Panc1 (cell line): Measurements from ENCODE around the gene TBXAS1. TPM values are rescaled to one million over a fixed set of nuclear protein-coding genes. Genes with fewer than 3 reads are reported as not detected.

Source experiments
- ATAC-seq: fragments of 200-7000 bp; cut with Tn5 transposase; 2 replicates; pipeline ENCODE4 v1.9.1; 2020; ENCODE audit warnings: mild to moderate bottlenecking, moderate library complexity
- BruUV-seq: library from RNA; stranded (reverse); fragments of 400-500 nt; replicated peaks from 2 replicates; lab custom pipeline; 2021; lab: Mats Ljungman, UMichigan
- CTCF ChIA-PET: fragments of 300-600 bp; sonication (Branson Sonifier 250); formaldehyde crosslinking; loops from one replicate; lab custom pipeline; 2022; ENCODE audit warnings: antibody characterized with exemption; lab: Charles Lee
- POLR2A ChIA-PET: fragments of 300-600 bp; sonication (Branson Sonifier 250); formaldehyde crosslinking; loops from one replicate; lab custom pipeline; 2022; ENCODE audit warnings: antibody characterized with exemption; lab: Charles Lee
- DNase-seq: peaks from one replicate; pipeline ENCODE4 v3.0.0-alpha.2; 2010; ENCODE audit warnings: low read depth, low spot score
- H3K27ac ChIP-seq: 2 replicates; pipeline ENCODE4 v1.5.1; 2011; ENCODE audit warnings: mild to moderate bottlenecking, low read length, inconsistent platforms
- H3K27me3 ChIP-seq: fragments of 200-500 bp; sonication (Bioruptor generic); 2 replicates; pipeline ENCODE4 v1.6.0; 2014; ENCODE audit warnings: low read length, inconsistent platforms; ENCODE audit not compliant: control insufficient read depth, insufficient read depth
- H3K36me3 ChIP-seq: fragments of 200-500 bp; sonication (Bioruptor generic); 2 replicates; pipeline ENCODE4 v1.5.1; 2014; ENCODE audit warnings: inconsistent platforms, mild to moderate bottlenecking, low read length, moderate library complexity; ENCODE audit not compliant: control insufficient read depth, insufficient read depth
- H3K4me1 ChIP-seq: 2 replicates; pipeline ENCODE4 v1.5.1; 2011; ENCODE audit warnings: inconsistent platforms, mild to moderate bottlenecking, low read length, moderate library complexity; ENCODE audit not compliant: control insufficient read depth, insufficient read depth
- H3K4me3 ChIP-seq, 2 experiments: 2 replicates each; pipeline ENCODE4 v1.5.1; 2011 to 2012; ENCODE audit warnings: low read depth in 2 of 2, low read length in 2 of 2, mild to moderate bottlenecking in 2 of 2, inconsistent platforms in 1 of 2, moderate library complexity in 1 of 2
- H3K9me3 ChIP-seq: fragments of 200-500 bp; sonication (Bioruptor generic); 2 replicates; pipeline ENCODE4 v1.5.1; 2014; ENCODE audit warnings: low read depth, mild to moderate bottlenecking, inconsistent platforms, low read length, moderate library complexity; ENCODE audit not compliant: control insufficient read depth, insufficient read depth
- POLR2AphosphoS5 ChIP-seq: IDR thresholded peaks from 2 replicates; pipeline ENCODE4 v1.6.1; 2012; ENCODE audit warnings: mild to moderate bottlenecking, low read depth, low read length, moderate library complexity
- SIN3A ChIP-seq: IDR thresholded peaks from 2 replicates; pipeline ENCODE4 v1.6.1; 2012; ENCODE audit warnings: low read depth, mild to moderate bottlenecking, low read length, moderate library complexity, borderline replicate concordance; ENCODE audit not compliant: insufficient read depth
- TCF7L2 ChIP-seq: IDR thresholded peaks from 2 replicates; pipeline ENCODE4 v1.6.1; 2011; ENCODE audit warnings: mild to moderate bottlenecking, low read depth, low read length, inconsistent platforms
- in situ Hi-C: cut with HindIII; loops from 2 replicates; pipeline ENCODE4 v1.10.0; 2016; ENCODE audit warnings: low sequenced_read_pairs, low pct_unique_long_range_greater_than_20kb
- intact Hi-C: fragments of 100-400 bp; cut with micrococcal nuclease; formaldehyde crosslinking; loops from one replicate; pipeline ENCODE4 v1.10.0; 2022; ENCODE audit not compliant: unreplicated experiment
- total RNA-seq: library from RNA; stranded (reverse); gene quantifications from one replicate; pipeline ENCODE4 v1.2.1, GENCODE V29; 2021; ENCODE audit not compliant: unreplicated experiment
- TF ChIP-seq, protein P1 (sequence below), 2 experiments: IDR thresholded peaks; 2 replicates each; pipeline ENCODE4 v1.6.1; 2011 to 2012; ENCODE audit warnings: low read depth in 2 of 2, control low read depth in 1 of 2, low read length in 1 of 2, mild to moderate bottlenecking in 1 of 2, moderate library complexity in 1 of 2; ENCODE audit not compliant: insufficient read depth in 1 of 2
- TF ChIP-seq, protein P2 (sequence below): fragments of 450-650 bp; IDR thresholded peaks from 2 replicates; pipeline ENCODE4 v1.5.1; 2017; ENCODE audit warnings: mild to moderate bottlenecking

The TBXAS1 gene
- total RNA-seq, 1 experiment from 2014 or later = 4.4 TPM

DNA sequence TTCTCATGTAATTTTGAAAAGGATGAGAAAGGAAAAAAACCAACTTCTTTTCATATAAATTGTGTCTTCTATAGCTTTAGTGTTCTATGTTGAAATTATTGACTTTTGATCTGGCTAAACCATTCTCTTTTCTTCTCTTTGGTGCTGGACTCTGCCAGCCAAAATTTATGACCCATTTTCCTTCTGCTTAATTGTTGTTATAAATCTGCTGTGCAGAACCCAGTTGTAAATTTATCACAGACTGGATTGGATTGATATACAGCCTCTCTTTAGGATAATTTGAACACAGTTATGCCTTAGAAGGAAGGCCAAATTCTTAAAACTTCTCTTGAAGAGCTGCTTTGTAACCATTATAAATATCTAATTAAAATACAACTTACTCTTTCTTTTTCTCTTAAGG is 139.9 kb downstream of the TBXAS1 start:
- H3K9me3 ChIP-seq = no peaks in the 10 kb centered on the region
- POLR2A ChIA-PET = no interaction called here
- no peak overlapping the region for H3K27ac ChIP-seq
- H3K36me3 ChIP-seq = no peaks in the 10 kb centered on the region
- no TSS peak for BruUV-seq
- H3K4me1 ChIP-seq = no peaks in the 10 kb centered on the region
- intact Hi-C loops = no loop called here
- H3K4me3 ChIP-seq = no peak overlapping the region
- in situ Hi-C loops = no loop called here
- TF ChIP-seq, protein P1, sequence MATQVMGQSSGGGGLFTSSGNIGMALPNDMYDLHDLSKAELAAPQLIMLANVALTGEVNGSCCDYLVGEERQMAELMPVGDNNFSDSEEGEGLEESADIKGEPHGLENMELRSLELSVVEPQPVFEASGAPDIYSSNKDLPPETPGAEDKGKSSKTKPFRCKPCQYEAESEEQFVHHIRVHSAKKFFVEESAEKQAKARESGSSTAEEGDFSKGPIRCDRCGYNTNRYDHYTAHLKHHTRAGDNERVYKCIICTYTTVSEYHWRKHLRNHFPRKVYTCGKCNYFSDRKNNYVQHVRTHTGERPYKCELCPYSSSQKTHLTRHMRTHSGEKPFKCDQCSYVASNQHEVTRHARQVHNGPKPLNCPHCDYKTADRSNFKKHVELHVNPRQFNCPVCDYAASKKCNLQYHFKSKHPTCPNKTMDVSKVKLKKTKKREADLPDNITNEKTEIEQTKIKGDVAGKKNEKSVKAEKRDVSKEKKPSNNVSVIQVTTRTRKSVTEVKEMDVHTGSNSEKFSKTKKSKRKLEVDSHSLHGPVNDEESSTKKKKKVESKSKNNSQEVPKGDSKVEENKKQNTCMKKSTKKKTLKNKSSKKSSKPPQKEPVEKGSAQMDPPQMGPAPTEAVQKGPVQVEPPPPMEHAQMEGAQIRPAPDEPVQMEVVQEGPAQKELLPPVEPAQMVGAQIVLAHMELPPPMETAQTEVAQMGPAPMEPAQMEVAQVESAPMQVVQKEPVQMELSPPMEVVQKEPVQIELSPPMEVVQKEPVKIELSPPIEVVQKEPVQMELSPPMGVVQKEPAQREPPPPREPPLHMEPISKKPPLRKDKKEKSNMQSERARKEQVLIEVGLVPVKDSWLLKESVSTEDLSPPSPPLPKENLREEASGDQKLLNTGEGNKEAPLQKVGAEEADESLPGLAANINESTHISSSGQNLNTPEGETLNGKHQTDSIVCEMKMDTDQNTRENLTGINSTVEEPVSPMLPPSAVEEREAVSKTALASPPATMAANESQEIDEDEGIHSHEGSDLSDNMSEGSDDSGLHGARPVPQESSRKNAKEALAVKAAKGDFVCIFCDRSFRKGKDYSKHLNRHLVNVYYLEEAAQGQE (IDR thresholded peaks at IDR 0.05; ENCODE audit: insufficient read depth in 1 of 2, low read depth in 2 of 2, low read length in 1 of 2) = no peak
- TF ChIP-seq SIN3A (no peak), TCF7L2 (no peak), POLR2AphosphoS5 (no peak)
- TF ChIP-seq, protein P2, sequence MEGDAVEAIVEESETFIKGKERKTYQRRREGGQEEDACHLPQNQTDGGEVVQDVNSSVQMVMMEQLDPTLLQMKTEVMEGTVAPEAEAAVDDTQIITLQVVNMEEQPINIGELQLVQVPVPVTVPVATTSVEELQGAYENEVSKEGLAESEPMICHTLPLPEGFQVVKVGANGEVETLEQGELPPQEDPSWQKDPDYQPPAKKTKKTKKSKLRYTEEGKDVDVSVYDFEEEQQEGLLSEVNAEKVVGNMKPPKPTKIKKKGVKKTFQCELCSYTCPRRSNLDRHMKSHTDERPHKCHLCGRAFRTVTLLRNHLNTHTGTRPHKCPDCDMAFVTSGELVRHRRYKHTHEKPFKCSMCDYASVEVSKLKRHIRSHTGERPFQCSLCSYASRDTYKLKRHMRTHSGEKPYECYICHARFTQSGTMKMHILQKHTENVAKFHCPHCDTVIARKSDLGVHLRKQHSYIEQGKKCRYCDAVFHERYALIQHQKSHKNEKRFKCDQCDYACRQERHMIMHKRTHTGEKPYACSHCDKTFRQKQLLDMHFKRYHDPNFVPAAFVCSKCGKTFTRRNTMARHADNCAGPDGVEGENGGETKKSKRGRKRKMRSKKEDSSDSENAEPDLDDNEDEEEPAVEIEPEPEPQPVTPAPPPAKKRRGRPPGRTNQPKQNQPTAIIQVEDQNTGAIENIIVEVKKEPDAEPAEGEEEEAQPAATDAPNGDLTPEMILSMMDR = no peak
- no peak for ATAC-seq
- no peaks in the 10 kb centered on the region for H3K27me3 ChIP-seq
- CTCF ChIA-PET = interaction anchor here (0.5 kb wide), 1 partner anchor 367 kb away, joined by 6 read pairs; no protein-coding TSS in a partner anchor
- no peak for DNase-seq

DNA sequence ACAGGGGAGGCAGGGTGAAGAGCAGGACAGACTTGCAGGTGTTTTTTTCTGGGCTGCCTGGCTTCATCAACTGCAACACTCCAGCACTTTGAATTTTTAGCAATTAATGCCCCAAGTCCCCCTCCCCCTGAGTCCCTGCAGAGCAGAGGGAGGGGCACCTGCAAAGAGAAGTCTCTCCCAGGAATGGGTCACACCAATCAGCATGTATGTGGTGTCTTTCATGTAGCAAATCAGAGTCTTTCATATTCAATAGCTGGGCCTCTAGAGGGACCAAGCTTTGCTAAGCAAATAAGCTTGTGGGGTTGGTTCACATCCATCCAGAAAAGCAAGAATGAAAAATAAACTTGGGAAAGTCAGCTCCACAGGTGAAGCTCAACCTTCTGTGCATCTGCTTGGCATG is 143.0 kb downstream of the TBXAS1 start:
- Histone ChIP-seq H3K36me3 (no peaks in the 10 kb centered on the region), H3K27me3 (no peaks in the 10 kb centered on the region), H3K27ac (no peak overlapping the region), H3K4me1 (no peaks in the 10 kb centered on the region), H3K9me3 (no peaks in the 10 kb centered on the region), H3K4me3 (no peak overlapping the region)
- intact Hi-C loops = no loop called here
- BruUV-seq = no TSS peak
- in situ Hi-C loops = no loop called here
- POLR2A ChIA-PET = no interaction called here
- CTCF ChIA-PET = interaction anchor here (0.6 kb wide), 1 partner anchor 123 kb away, joined by 3 read pairs; no protein-coding TSS in a partner anchor
- DNase-seq = no peak
- ATAC-seq = no peak
- TF ChIP-seq POLR2AphosphoS5 (no peak), SIN3A (no peak)
